T-cell (primary cell): Measurements from ENCODE around the gene UBB. TPM values are rescaled to one million over a fixed set of nuclear protein-coding genes. Genes with fewer than 3 reads are reported as not detected.

Experiments used
- ATAC-seq, 4 experiments: fragments of 200-7000 bp in 3 of 4; fragments of 150-1000 bp in 1 of 4; cut with Tn5 transposase; replicated peaks in 1 of 4; 1 replicate in 3 of 4; 2 replicates in 1 of 4; pipeline ENCODE4 v1.10.0; 2021; ENCODE audit warnings: moderate library complexity in 3 of 4, mild to moderate bottlenecking in 2 of 4, moderate number of reproducible peaks in 1 of 4
- CTCF ChIA-PET, 2 donors: fragments of 300-600 bp; sonication (Branson Sonifier 250); formaldehyde crosslinking; loops; one replicate each; lab custom pipeline; 2022; ENCODE audit warnings: antibody characterized with exemption in 2 of 2; lab: Charles Lee
- POLR2A ChIA-PET, 2 donors: fragments of 300-600 bp; sonication (Branson Sonifier 250); formaldehyde crosslinking; loops; one replicate each; lab custom pipeline; 2022; ENCODE audit warnings: antibody characterized with exemption in 2 of 2; lab: Charles Lee
- DNase-seq, 35 experiments: peaks; one replicate each; pipeline versions ENCODE4 v3.0.0 to v3.0.0-alpha.2; 2013 to 2023
- H3K27ac ChIP-seq: one replicate; pipeline ENCODE4 v1.5.1; 2013; ENCODE audit warnings: low read length
- H3K27me3 ChIP-seq, 2 experiments: replicated peaks in 1 of 2; 1 replicate in 1 of 2; 2 replicates in 1 of 2; pipeline versions ENCODE4 v1.6.1 to v1.7.0; 2013; ENCODE audit warnings: low read length in 1 of 2, mixed read lengths in 1 of 2; ENCODE audit not compliant: control insufficient read depth in 2 of 2, insufficient read depth in 2 of 2; ENCODE audit errors: extremely low read depth in 1 of 2
- H3K36me3 ChIP-seq, 2 donors: 1 replicate in 1 of 2; 2 replicates in 1 of 2; pipeline versions ENCODE4 v1.6.1 to v1.7.0; 2013; ENCODE audit warnings: low read length in 1 of 2; ENCODE audit not compliant: control insufficient read depth in 2 of 2, insufficient read depth in 1 of 2; ENCODE audit errors: extremely low read depth in 1 of 2
- H3K4me1 ChIP-seq, 2 experiments: 1 replicate in 1 of 2; 2 replicates in 1 of 2; pipeline versions ENCODE4 v1.6.1 to v1.7.0; 2013; ENCODE audit warnings: low read length in 2 of 2, mixed read lengths in 1 of 2; ENCODE audit not compliant: insufficient read depth in 2 of 2, control insufficient read depth in 1 of 2; ENCODE audit errors: extremely low read depth in 1 of 2
- H3K4me3 ChIP-seq, 2 donors: 1 replicate in 1 of 2; 2 replicates in 1 of 2; pipeline versions ENCODE4 v1.5.1 to v1.7.0; 2013; ENCODE audit warnings: mild to moderate bottlenecking in 2 of 2, low read length in 1 of 2, moderate library complexity in 1 of 2; ENCODE audit not compliant: control insufficient read depth in 1 of 2; ENCODE audit errors: extremely low read depth in 1 of 2
- H3K9me3 ChIP-seq: 2 replicates; pipeline ENCODE4 v1.7.0; 2013
- H3K27ac Mint-ChIP-seq, 2 donors: one replicate each; pipeline ENCODE4 v1.8.0; 2020 to 2021; ENCODE audit warnings: mild to moderate bottlenecking in 2 of 2, mixed read lengths in 2 of 2
- H3K27me3 Mint-ChIP-seq, 2 donors: one replicate each; pipeline ENCODE4 v1.8.0; 2021 to 2022; ENCODE audit warnings: mixed read lengths in 2 of 2
- H3K36me3 Mint-ChIP-seq: one replicate; pipeline ENCODE4 v1.8.0; 2021; ENCODE audit warnings: mixed read lengths
- H3K4me1 Mint-ChIP-seq, 3 donors: one replicate each; pipeline ENCODE4 v1.8.0; 2020 to 2022; ENCODE audit warnings: mixed read lengths in 3 of 3, mild to moderate bottlenecking in 1 of 3
- H3K4me3 Mint-ChIP-seq, 3 donors: one replicate each; pipeline ENCODE4 v1.8.0; 2020 to 2022; ENCODE audit warnings: mild to moderate bottlenecking in 3 of 3, mixed read lengths in 3 of 3, moderate library complexity in 3 of 3
- H3K9me3 Mint-ChIP-seq, 3 donors: one replicate each; pipeline ENCODE4 v1.8.0; 2020 to 2022; ENCODE audit warnings: mixed read lengths in 3 of 3
- WGBS: methylation state at CpG from one replicate; pipeline ENCODE4 v1.1.5; 2013; ENCODE audit warnings: missing lambda C conversion rate; ENCODE audit not compliant: insufficient coverage; 5-methylcytosine and 5-hydroxymethylcytosine counted together
- total RNA-seq, 35 experiments: library from RNA in 6 of 35; stranded (reverse) in 6 of 35; fragments of 120-200 nt in 1 of 35; gene quantifications; one replicate each; pipeline versions ENCODE4 v1.2.1 to v1.2.4 and lab custom pipeline; 2013 to 2026

UBB gene
- total RNA-seq, 5 donors from 2014 or later (not counting 1 experiment from before 2014, with no cell fraction given), result 669 to 892 (median 718) TPM

- CTCF ChIA-PET, result interaction anchor here in 1 of 2 donors (0.6 to 2.5 kb wide), 9 partner anchors 12 to 169 kb away, joined by 3 to 17 read pairs (median 3); partner anchors contain the start of genes NCOR1 and UBB
- DNase-seq (peak in 28 of 35 experiments; percentile 1 to 60 (median 20)), ATAC-seq (peak; percentile 69 to 74 (median 72))
- Histone ChIP-seq H3K9me3 (no peaks in the 10 kb centered on the region), H3K27ac (no peak overlapping the region), H3K4me3 (peak overlapping the region; percentile 63 to 80), H3K27me3 (peaks cover 0 to 6% of the 10 kb centered on the region in 2 experiments), H3K4me1 (peaks cover 5 to 21% of the 10 kb centered on the region in 2 experiments), H3K36me3 (peaks cover 4 to 7% of the 10 kb centered on the region in 2 donors)
- H3K27ac Mint-ChIP-seq, result peak overlapping the region in 1 of 2 donors; percentile 76
- peak overlapping the region; percentile 89 to 91 (median 89) for H3K4me3 Mint-ChIP-seq
- no peaks in the 10 kb centered on the region for H3K36me3 Mint-ChIP-seq
- no peaks in the 10 kb centered on the region for H3K27me3 Mint-ChIP-seq
- POLR2A ChIA-PET, result interaction anchor here in 1 of 2 donors (0.6 kb wide), 1 partner anchor 28 kb away, joined by 4 read pairs; the partner anchor contains the start of gene UBB
- WGBS, result under 1% methylated on average over 72 of the region's 75 CpGs
- no peaks in the 10 kb centered on the region for H3K9me3 Mint-ChIP-seq
- peaks cover 15 to 22% (median 19%) of the 10 kb centered on the region in 3 donors for H3K4me1 Mint-ChIP-seq
Observed at GRCh38 chr17:16352667-16353316, 28.1 kb upstream of the UBB start.

- peak within 1 kb of the TSS; percentile 63 to 80 for H3K4me3 ChIP-seq
- H3K4me3 Mint-ChIP-seq, result peak within 1 kb of the TSS; percentile 89 to 91 (median 89)
- peaks cover 15 to 22% (median 19%) of the 10 kb centered on the region in 3 donors for H3K4me1 Mint-ChIP-seq
- H3K27me3 ChIP-seq, result peaks cover 0 to 6% of the 10 kb centered on the region in 2 experiments
- WGBS, result 1% methylated on average over 68 of the region's 83 CpGs
- peak; percentile 84 to 92 (median 86) for ATAC-seq
- peak within 1 kb of the TSS; percentile 49 to 79 for H3K27ac Mint-ChIP-seq
- H3K36me3 ChIP-seq, result peaks cover 4 to 7% of the 10 kb centered on the region in 2 donors
- H3K9me3 Mint-ChIP-seq, result no peaks in the 10 kb centered on the region
- no peaks in the 10 kb centered on the region for H3K27me3 Mint-ChIP-seq
- no peaks in the 10 kb centered on the region for H3K9me3 ChIP-seq
- H3K27ac ChIP-seq, result no peak within 1 kb of the TSS
- H3K36me3 Mint-ChIP-seq, result no peaks in the 10 kb centered on the region
- ChIA-PET POLR2A (interaction anchor here in 1 of 2 donors (0.6 kb wide), 1 partner anchor 27 kb away, joined by 4 read pairs; the partner anchor contains the start of gene UBB), CTCF (interaction anchor here (0.6 to 2.5 kb wide), 10 partner anchors 11 to 168 kb away, joined by 3 to 17 read pairs (median 4); partner anchors contain the start of genes NCOR1 (in 1 of the 2) and UBB (in 1 of the 2))
- peak; percentile 21 to 84 (median 57) for DNase-seq
- peaks cover 5 to 21% of the 10 kb centered on the region in 2 experiments for H3K4me1 ChIP-seq
Observed at GRCh38 chr17:16353317-16354174, 27.3 kb upstream of the UBB start, which contains the start of gene CENPV. Gene CENPV (minus strand): TSS chr17:16353469. CDS start chr17:16353436, 33 bp downstream.

GRCh38 chr17:16354585-16354984 lies 26.3 kb upstream of the UBB start:
- Mint-ChIP-seq H3K9me3 (no peaks in the 10 kb centered on the region), H3K27ac (no peak overlapping the region), H3K27me3 (no peaks in the 10 kb centered on the region), H3K36me3 (no peaks in the 10 kb centered on the region), H3K4me3 (peak overlapping the region; percentile 78 to 83 (median 81)), H3K4me1 (peaks cover 15 to 20% (median 19%) of the 10 kb centered on the region in 3 donors)
- ATAC-seq (no peak), DNase-seq (no peak)
- Histone ChIP-seq H3K9me3 (no peaks in the 10 kb centered on the region), H3K27ac (no peak overlapping the region), H3K27me3 (peaks cover 0 to 7% of the 10 kb centered on the region in 2 experiments), H3K4me3 (no peak overlapping the region), H3K4me1 (peaks cover 5 to 21% of the 10 kb centered on the region in 2 experiments), H3K36me3 (no peaks in the 10 kb centered on the region)
- 100% methylated on average over 4 of the region's 14 CpGs for WGBS
- ChIA-PET CTCF (no interaction called here), POLR2A (interaction anchor here in 1 of 2 donors (0.7 kb wide), 1 partner anchor 82 kb away, joined by 12 read pairs; no protein-coding TSS in a partner anchor)

GRCh38 chr17:16358394-16358793 lies 22.5 kb upstream of the UBB start:
- Histone ChIP-seq H3K4me3 (no peak overlapping the region), H3K27ac (no peak overlapping the region), H3K9me3 (no peaks in the 10 kb centered on the region), H3K36me3 (no peaks in the 10 kb centered on the region), H3K4me1 (peaks cover 0 to 7% of the 10 kb centered on the region in 2 experiments), H3K27me3 (peaks cover 0 to 12% of the 10 kb centered on the region in 2 experiments)
- no peak overlapping the region for H3K27ac Mint-ChIP-seq
- ATAC-seq (no peak), DNase-seq (no peak)
- no peaks in the 10 kb centered on the region for H3K27me3 Mint-ChIP-seq
- H3K4me3 Mint-ChIP-seq, result no peak overlapping the region
- CTCF ChIA-PET, result no interaction called here
- POLR2A ChIA-PET, result no interaction called here
- peaks cover 0 to 6% (median 5%) of the 10 kb centered on the region in 3 donors for H3K4me1 Mint-ChIP-seq
- no peaks in the 10 kb centered on the region for H3K36me3 Mint-ChIP-seq
- H3K9me3 Mint-ChIP-seq, result no peaks in the 10 kb centered on the region

GRCh38 chr17:16361874-16362273 lies 19.0 kb upstream of the UBB start:
- no peak overlapping the region for H3K27ac ChIP-seq
- H3K9me3 Mint-ChIP-seq, result no peaks in the 10 kb centered on the region
- CTCF ChIA-PET, result no interaction called here
- H3K4me1 ChIP-seq, result no peaks in the 10 kb centered on the region
- no peak overlapping the region for H3K27ac Mint-ChIP-seq
- no peak overlapping the region for H3K4me3 Mint-ChIP-seq
- H3K27me3 ChIP-seq, result peaks cover 0 to 10% of the 10 kb centered on the region in 2 experiments
- DNase-seq (no peak), ATAC-seq (no peak)
- peaks cover 0 to 3% (median 2%) of the 10 kb centered on the region in 3 donors for H3K4me1 Mint-ChIP-seq
- 37% methylated on average over 7 of the region's 8 CpGs for WGBS
- H3K27me3 Mint-ChIP-seq, result no peaks in the 10 kb centered on the region
- POLR2A ChIA-PET, result no interaction called here
- no peaks in the 10 kb centered on the region for H3K36me3 Mint-ChIP-seq
- H3K36me3 ChIP-seq, result no peaks in the 10 kb centered on the region
- H3K9me3 ChIP-seq, result no peaks in the 10 kb centered on the region
- H3K4me3 ChIP-seq, result no peak overlapping the region
